Measurements from ENCODE around the gene NFKBIZ. TPM values are rescaled to one million over a fixed set of nuclear protein-coding genes. Genes with fewer than 3 reads are reported as not detected.
A peak's percentile ranks its signal among the peaks of the same experiment; 100 is the strongest.

Gene NFKBIZ, protein sequence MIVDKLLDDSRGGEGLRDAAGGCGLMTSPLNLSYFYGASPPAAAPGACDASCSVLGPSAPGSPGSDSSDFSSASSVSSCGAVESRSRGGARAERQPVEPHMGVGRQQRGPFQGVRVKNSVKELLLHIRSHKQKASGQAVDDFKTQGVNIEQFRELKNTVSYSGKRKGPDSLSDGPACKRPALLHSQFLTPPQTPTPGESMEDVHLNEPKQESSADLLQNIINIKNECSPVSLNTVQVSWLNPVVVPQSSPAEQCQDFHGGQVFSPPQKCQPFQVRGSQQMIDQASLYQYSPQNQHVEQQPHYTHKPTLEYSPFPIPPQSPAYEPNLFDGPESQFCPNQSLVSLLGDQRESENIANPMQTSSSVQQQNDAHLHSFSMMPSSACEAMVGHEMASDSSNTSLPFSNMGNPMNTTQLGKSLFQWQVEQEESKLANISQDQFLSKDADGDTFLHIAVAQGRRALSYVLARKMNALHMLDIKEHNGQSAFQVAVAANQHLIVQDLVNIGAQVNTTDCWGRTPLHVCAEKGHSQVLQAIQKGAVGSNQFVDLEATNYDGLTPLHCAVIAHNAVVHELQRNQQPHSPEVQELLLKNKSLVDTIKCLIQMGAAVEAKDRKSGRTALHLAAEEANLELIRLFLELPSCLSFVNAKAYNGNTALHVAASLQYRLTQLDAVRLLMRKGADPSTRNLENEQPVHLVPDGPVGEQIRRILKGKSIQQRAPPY
- total RNA-seq (2014; rRNA removed; shearing (Covaris generic)), result 13.3 and 15.8 TPM in 2 replicates
- polyA plus RNA-seq (2015; cell fraction: cytosol; rRNA removed), result 6.0 and 7.1 TPM in 2 replicates
- 85.1 and 101 TPM in 2 replicates for polyA plus RNA-seq (2015; cell fraction: nucleus; rRNA removed)

GRCh38 chr3:101848754-101849713, at the start of gene NFKBIZ:
Gene NFKBIZ (plus strand): TSS chr3:101849514. CDS start chr3:101849629, 115 bp downstream.
- DNase-seq (ENCODE audit: low read depth), result peak; percentile 89

GRCh38 chr3:101801174-101801573, 48.1 kb upstream of the NFKBIZ start:
- no peak for DNase-seq (ENCODE audit: low read depth)

- no peak for DNase-seq (ENCODE audit: low read depth)
Measured at GRCh38 chr3:101802179-101802578, 47.1 kb upstream of the NFKBIZ start.

GRCh38 chr3:101803173-101803782, 46.0 kb upstream of the NFKBIZ start:
- peak; percentile 33 for DNase-seq (ENCODE audit: low read depth)

DNA sequence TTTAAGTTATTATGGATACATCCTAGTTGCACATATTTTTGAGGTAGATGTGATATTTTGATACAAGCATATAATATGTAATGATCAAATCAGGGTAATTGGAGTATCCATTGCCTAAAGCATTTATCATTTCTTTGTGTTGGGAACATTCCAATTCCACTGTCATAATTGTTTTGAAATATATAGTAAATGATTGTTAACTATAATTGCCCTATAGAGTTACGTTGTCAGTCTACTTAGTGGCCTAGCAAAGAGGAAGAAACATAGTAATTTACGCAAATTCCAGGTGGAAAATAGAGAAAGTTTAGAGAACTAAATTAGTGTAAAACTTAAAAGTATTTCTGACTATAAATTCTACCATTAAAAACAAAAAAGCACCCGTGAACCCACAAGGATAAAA, 45.4 kb upstream of the NFKBIZ start:
- DNase-seq (ENCODE audit: low read depth), result no peak

GRCh38 chr3:101806491-101806890, 42.8 kb upstream of the NFKBIZ start:
- DNase-seq (ENCODE audit: low read depth), result no peak

GRCh38 chr3:101807888-101808287, 41.4 kb upstream of the NFKBIZ start:
- no peak for DNase-seq (ENCODE audit: low read depth)

DNA sequence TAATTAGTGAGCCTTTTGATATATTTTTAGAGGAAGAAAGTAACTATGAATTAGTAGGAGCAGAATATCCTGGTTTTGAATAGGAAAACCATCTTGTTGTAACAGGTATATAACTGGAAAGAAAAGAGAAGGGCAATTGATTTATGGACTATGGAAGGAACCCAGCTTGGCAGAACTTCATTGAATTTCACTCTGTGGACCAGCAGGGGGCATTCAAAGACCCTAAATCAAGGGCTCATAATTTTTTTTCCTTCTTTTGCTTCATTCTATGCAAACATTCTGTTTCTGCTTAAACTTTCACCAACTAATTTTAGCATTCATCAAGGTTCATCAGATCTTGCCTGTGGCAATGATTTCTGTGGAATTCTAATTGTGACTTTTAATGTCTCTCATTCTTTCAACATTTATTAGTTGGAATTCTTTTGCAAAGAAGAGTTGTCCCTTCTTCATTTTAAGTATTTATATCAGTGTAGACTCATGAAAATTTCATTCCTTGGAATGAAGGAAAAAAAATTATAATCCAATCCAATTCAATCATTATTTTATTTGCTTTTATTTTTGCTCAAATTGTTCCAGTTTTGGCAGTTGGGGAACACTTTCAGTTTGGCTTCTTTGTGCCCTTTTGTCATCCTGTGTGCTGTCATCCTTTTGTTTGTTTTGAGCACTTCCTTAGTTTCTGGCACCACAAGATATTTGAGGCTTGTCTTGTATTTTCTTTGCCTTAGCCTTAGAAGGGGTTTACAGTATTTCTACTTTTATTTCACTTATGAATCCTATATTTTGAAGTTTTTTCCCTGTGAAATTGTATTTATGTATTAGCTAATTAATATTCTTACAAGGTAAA, 39.9 kb upstream of the NFKBIZ start:
- peak; percentile 51 for DNase-seq (ENCODE audit: low read depth)

- DNase-seq (ENCODE audit: low read depth), result no peak
Measured at GRCh38 chr3:101810022-101810418, 39.3 kb upstream of the NFKBIZ start.

DNA sequence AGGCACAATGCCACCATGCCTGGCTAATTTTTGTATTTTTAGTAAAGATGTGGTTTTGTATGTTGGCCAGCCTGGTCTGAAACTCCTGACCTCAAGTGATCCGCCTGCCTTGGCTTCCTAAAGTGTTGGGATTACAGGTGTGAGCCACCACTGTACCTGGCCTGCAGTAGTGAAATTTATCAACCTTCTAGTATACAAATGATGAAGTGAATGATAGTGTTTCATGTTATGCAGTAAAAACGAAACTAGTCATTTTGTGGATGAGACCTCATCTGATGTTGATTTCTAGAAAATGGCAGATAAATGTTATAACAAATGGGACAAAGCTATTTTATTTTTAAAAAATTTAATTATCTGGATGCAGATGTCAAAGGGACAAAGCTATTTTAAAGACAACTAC, 37.4 kb upstream of the NFKBIZ start:
- no peak for DNase-seq (ENCODE audit: low read depth)

- no peak for DNase-seq (ENCODE audit: low read depth)
Measured at GRCh38 chr3:101812895-101813294, 36.4 kb upstream of the NFKBIZ start.

DNA sequence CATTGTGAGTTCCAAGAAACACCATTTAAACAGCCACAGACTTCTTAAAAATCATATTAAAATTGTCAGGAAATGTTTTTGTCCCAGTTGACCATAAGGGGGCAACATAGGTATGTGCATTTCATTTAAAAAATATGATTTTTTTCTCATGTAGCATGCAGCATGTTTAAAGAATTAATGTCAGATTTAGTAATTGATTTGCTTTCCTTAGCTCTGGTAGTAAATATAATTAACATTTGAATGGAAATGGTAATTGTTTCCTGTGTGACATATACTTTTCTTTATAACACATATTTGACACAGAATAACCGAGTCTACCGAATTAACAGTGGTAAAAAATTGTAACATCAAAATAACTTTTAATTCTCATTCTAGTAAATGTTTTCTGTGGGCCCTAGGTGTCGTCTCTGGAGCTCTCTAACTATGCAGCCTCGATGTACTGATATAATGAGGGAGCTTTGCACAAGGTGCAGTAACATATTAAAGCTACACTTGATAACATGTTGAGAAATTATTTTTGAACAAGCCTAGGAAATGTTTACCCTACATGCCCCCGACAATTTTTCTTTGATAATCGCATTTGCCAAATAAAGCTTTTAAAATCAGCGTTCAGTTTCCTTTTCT, 35.4 kb upstream of the NFKBIZ start:
- DNase-seq (ENCODE audit: low read depth), result no peak

DNA sequence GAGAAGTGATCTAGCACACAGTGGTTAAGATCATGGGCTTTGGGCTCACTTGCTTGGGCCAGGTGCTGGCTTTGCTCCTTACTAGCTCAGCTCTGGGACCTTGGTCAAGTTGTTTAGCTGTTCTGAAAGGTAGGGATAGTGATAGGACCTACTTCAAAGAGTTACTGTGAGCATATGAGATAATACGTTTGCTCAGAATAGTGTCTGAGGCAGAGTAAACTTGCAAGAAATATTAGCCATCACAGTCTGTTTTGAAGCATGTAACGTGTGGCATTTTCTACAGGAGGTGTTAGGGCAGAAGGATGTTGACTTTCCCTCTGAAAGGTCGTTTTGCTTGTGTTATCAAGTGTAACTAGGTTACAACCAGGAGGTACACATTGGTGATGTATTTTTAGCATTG, 34.5 kb upstream of the NFKBIZ start:
- DNase-seq (ENCODE audit: low read depth), result no peak

GRCh38 chr3:101816215-101817149, 32.8 kb upstream of the NFKBIZ start:
- DNase-seq (ENCODE audit: low read depth), result no peak

DNA sequence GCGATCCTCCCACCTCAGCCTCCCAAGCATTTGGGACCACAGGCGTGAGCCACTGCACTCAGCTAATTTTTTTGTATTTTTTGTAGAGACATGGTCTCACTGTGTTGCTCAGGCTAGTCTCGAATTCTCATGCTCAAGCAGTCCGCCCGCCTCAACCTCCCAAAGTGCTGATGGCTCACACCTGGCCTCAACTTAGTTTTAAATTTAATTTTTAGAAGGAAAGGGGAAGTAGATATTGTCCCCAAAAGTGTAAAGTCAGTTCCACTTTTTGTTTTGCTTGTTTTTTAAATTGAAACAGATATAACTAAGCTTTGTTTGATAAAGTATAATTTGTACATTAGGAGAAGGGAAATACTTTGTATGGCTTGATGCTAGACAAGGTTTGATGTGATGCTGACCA, 31.3 kb upstream of the NFKBIZ start:
- DNase-seq (ENCODE audit: low read depth), result no peak

DNA sequence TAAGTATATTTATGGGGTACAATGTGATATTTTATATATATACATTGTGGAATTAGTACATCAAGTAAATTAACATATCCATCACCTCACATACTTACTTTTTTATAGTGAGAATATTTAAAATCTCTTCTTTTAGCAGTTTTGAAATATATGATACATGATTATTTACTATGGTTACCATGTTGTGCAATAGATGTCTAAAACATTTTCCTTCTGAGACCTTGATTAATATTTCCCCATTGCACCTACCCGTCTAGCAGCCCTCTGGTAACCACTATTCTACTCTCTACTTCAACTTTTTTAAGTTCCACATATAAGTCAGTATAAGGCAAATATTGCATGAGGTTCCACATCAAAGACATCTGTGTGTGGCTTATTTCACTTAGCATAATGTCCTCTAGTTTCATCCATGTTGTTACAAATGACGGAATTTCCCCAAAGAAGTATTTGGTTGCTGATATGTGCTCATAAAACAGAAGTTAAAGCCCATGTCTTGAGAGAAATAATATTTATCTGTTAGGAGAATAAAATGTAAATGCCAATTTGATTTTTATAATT, 29.6 kb upstream of the NFKBIZ start:
- DNase-seq (ENCODE audit: low read depth), result no peak

- no peak for DNase-seq (ENCODE audit: low read depth)
Measured at GRCh38 chr3:101821503-101821902, 27.8 kb upstream of the NFKBIZ start.

- DNase-seq (ENCODE audit: low read depth), result no peak
Measured at GRCh38 chr3:101823525-101823924, 25.8 kb upstream of the NFKBIZ start.
